GM18873 (cell line): ENCODE measurements around the gene WHAMM.

ENCODE experiments used
- ATAC-seq: cut with Tn5 transposase; IDR thresholded peaks from one replicate; pipeline ENCODE4 v1.9.1; 2021; ENCODE audit warnings: mild to moderate bottlenecking, moderate library complexity, moderate number of reproducible peaks; ENCODE audit not compliant: unreplicated experiment, low FRiP score

Gene WHAMM

GRCh38 chr15:82832601-82833361 lies 23.4 kb downstream of the WHAMM start:
- ATAC-seq: peak; percentile 70

- no peak for ATAC-seq
These were observed 23.9 kb downstream of the WHAMM start for GRCh38 chr15:82833362-82833682.

- ATAC-seq: no peak
These were observed 26.0 kb downstream of the WHAMM start for GRCh38 chr15:82835391-82835917.

GRCh38 chr15:82838096-82838735 lies 28.8 kb downstream of the WHAMM start:
- ATAC-seq: no peak

- ATAC-seq: no peak
These were observed 29.7 kb downstream of the WHAMM start for GRCh38 chr15:82839136-82839535.

GRCh38 chr15:82840166-82840565 lies 30.7 kb downstream of the WHAMM start:
- no peak for ATAC-seq

GRCh38 chr15:82843566-82843965 lies 34.1 kb downstream of the WHAMM start:
- ATAC-seq: no peak

- no peak for ATAC-seq
These were observed 36.3 kb downstream of the WHAMM start for GRCh38 chr15:82845686-82846085.

GRCh38 chr15:82846621-82847020 lies 37.2 kb downstream of the WHAMM start:
- no peak for ATAC-seq

- no peak for ATAC-seq
These were observed 38.3 kb downstream of the WHAMM start for GRCh38 chr15:82847703-82848102.

- no peak for ATAC-seq
These were observed 39.0 kb downstream of the WHAMM start for GRCh38 chr15:82848241-82848993.

- no peak for ATAC-seq
These were observed 40.4 kb downstream of the WHAMM start for GRCh38 chr15:82849556-82850512.

- ATAC-seq: no peak
These were observed 41.3 kb downstream of the WHAMM start for GRCh38 chr15:82850731-82851130.

- ATAC-seq: no peak
These were observed 42.0 kb downstream of the WHAMM start for GRCh38 chr15:82851306-82851850.

- ATAC-seq: no peak
These were observed 42.6 kb downstream of the WHAMM start for GRCh38 chr15:82851981-82852511.

GRCh38 chr15:82852941-82853561 lies 43.6 kb downstream of the WHAMM start:
- no peak for ATAC-seq

- ATAC-seq: no peak
These were observed 45.1 kb downstream of the WHAMM start for GRCh38 chr15:82854554-82854953.

GRCh38 chr15:82855286-82856100 lies 46.1 kb downstream of the WHAMM start:
- no peak for ATAC-seq
